GM12872 (cell line): Measurements from ENCODE around the gene NUDT19.

ENCODE experiments used
- CTCF ChIP-seq: IDR thresholded peaks from 3 replicates; pipeline ENCODE4 v1.5.1; 2011; ENCODE audit warnings: low read depth, mild to moderate bottlenecking, low read length, moderate library complexity; ENCODE audit not compliant: insufficient read depth

Gene NUDT19

GRCh38 chr19:32717496-32717895, 25.9 kb downstream of the NUDT19 start:
- no peak for TF ChIP-seq CTCF

DNA sequence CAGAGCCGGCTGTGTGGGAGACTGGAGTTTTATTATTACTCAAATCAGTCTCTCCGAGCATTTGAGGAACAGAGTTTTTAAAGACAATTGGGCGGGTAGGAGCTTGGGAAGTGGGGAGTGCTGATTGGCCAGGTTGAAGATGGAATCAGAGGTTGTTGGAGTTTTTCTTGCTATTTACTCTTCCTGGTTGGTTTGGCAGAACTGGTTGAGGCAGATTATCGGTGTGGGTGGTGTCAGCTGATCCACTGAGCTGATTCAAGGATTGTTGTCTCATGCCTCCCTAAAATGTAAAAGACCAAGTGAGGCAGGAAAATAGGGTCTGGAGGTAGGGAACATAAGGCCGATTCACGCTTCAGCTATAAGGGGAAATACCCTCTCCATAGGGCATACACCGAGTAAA, 26.7 kb downstream of the NUDT19 start:
- TF ChIP-seq CTCF: no peak

GRCh38 chr19:32719611-32720059, 28.0 kb downstream of the NUDT19 start, which contains the start of gene TDRD12:
Gene TDRD12, plus strand, starts transcription at chr19:32719767. Its CDS starts 306 bp downstream, at chr19:32720073.
- TF ChIP-seq CTCF: no peak

DNA sequence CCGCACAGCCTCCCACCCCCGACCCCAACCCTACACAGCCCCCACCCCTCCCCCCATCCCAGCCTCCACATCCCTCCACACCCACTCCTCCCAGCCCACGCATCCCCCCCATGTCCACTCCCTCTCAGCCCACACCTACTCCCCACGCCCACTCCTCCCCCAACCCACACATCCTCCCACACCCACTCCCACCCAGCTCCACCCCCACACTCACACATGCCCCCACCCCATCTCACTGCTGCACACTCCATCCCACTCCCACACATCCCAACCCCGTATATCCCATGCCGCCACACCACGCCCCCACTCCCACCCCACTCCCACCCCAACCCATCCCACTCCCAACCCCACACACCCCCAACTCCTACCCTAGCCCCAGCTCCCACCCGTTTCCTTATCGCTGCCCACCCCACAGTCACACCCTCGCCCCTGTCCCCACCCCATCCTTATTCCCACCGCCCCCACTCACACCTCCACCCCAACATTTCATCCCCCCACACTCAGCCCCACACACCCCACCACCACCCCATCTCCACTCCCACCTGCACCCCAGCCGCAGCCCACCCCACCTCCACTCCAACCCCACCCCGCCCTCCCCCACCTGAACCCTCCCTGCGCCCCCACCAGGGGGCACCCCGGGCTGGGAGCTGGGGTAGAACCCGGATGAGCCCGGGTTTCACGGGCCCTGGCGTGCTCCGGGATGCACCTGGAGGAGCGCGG, 28.8 kb downstream of the NUDT19 start:
- TF ChIP-seq CTCF: no peak

DNA sequence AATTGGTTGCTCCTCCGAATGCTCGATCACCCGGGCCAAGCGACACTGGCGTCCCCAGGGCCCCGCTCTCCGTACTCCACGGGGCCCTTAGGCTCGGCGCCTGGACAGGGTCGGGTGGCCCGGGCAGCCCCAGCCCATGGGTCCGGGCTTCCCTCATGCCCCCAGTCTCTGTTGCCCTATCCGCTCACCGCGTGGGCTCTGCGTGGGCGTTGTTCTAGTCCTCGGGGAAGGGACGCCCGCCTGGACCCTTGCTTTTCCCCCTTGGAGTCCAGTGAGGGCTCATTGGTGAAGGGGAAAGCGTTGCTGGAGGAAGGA, 29.3 kb downstream of the NUDT19 start:
- TF ChIP-seq CTCF: no peak

GRCh38 chr19:32735936-32736335, 44.3 kb downstream of the NUDT19 start:
- no peak for TF ChIP-seq CTCF

DNA sequence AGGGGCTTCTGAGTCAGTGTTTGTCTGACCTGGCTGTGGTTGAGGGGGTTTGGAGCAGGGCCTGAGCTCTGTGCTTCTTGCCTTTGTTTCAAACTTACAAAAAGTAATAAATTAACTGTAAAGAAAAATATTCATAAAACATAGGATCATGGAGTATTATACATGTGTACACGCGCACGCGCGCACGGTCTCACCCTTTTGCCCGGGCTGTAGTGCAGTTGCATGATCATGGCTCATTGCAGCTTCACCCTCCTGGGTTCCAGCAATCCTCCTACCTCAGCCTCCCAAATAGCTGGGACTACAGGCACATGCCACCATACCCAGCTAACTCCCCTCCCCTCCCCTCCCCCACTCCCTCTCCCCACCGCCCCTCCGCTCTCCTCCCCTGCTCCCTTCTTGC, 51.4 kb downstream of the NUDT19 start:
- TF ChIP-seq CTCF: no peak

- TF ChIP-seq CTCF: no peak
Measured at GRCh38 chr19:32743447-32743846, 51.8 kb downstream of the NUDT19 start.
